GM23338 (cell line): ENCODE results near the gene TRHDE. TPM values are rescaled to one million over a fixed set of nuclear protein-coding genes. Genes with fewer than 3 reads are reported as not detected.

Experiments used
- ATAC-seq: fragments of 200-7000 bp; cut with Tn5 transposase; 3 replicates; pipeline ENCODE4 v1.9.1; 2020
- DNase-seq: peaks from one replicate; pipeline ENCODE4 v3.0.0-alpha.2; 2015; ENCODE audit warnings: low spot score
- H2AFZ ChIP-seq: fragments of 200-600 bp; sonication (generic); 2 replicates; pipeline ENCODE4 v1.8.0; 2016; ENCODE audit warnings: antibody characterized with exemption, mild to moderate bottlenecking, moderate library complexity
- H3F3A ChIP-seq: fragments of 200-600 bp; sonication (generic); replicated peaks from 2 replicates; pipeline ENCODE4 v1.8.0; 2017; ENCODE audit warnings: antibody characterized with exemption, mixed run types, low read depth
- H3K27ac ChIP-seq: fragments of 200-600 bp; sonication (generic); 2 replicates; pipeline ENCODE4 v1.6.1; 2016; ENCODE audit warnings: low read depth
- H3K27me3 ChIP-seq: fragments of 200-600 bp; sonication (generic); 2 replicates; pipeline ENCODE4 v1.8.0; 2016; ENCODE audit warnings: mild to moderate bottlenecking, mixed run types, moderate library complexity; ENCODE audit not compliant: insufficient read depth
- H3K36me3 ChIP-seq: fragments of 200-600 bp; sonication (generic); 2 replicates; pipeline ENCODE4 v1.8.0; 2016; ENCODE audit warnings: mild to moderate bottlenecking; ENCODE audit not compliant: insufficient read depth
- H3K4me1 ChIP-seq: fragments of 200-600 bp; sonication (generic); 2 replicates; pipeline ENCODE4 v1.8.0; 2016; ENCODE audit warnings: mild to moderate bottlenecking, moderate library complexity; ENCODE audit not compliant: insufficient read depth
- H3K4me2 ChIP-seq: fragments of 200-600 bp; sonication (generic); 2 replicates; pipeline ENCODE4 v1.7.1; 2017; ENCODE audit warnings: mixed run types
- H3K4me3 ChIP-seq: fragments of 200-600 bp; sonication (generic); 2 replicates; pipeline ENCODE4 v1.6.1; 2016; ENCODE audit warnings: mixed run types
- H3K79me2 ChIP-seq: fragments of 200-600 bp; sonication (generic); replicated peaks from 2 replicates; pipeline ENCODE4 v1.8.0; 2017; ENCODE audit warnings: mild to moderate bottlenecking; ENCODE audit not compliant: insufficient read depth
- H3K9me2 ChIP-seq: fragments of 200-600 bp; sonication (generic); 2 replicates; pipeline ENCODE4 v1.8.0; 2017; ENCODE audit not compliant: insufficient read depth
- H4K20me1 ChIP-seq: fragments of 200-600 bp; sonication (generic); replicated peaks from 2 replicates; pipeline ENCODE4 v1.8.0; 2017; ENCODE audit warnings: mild to moderate bottlenecking; ENCODE audit not compliant: insufficient read depth
- H3K27ac Mint-ChIP-seq: 2 replicates; pipeline ENCODE4 v1.8.0; 2020; ENCODE audit warnings: inconsistent platforms, mild to moderate bottlenecking, moderate library complexity, mixed read lengths
- H3K27me3 Mint-ChIP-seq: 3 replicates; pipeline ENCODE4 v1.8.0; 2022; ENCODE audit warnings: low read depth, mild to moderate bottlenecking, moderate library complexity, mixed read lengths, inconsistent platforms; ENCODE audit not compliant: insufficient read depth, poor library complexity
- H3K36me3 Mint-ChIP-seq: 3 replicates; pipeline ENCODE4 v1.8.0; 2021; ENCODE audit warnings: low read depth, mild to moderate bottlenecking, inconsistent platforms, moderate library complexity, mixed read lengths
- H3K4me1 Mint-ChIP-seq: 3 replicates; pipeline ENCODE4 v1.8.0; 2020; ENCODE audit warnings: mild to moderate bottlenecking, inconsistent platforms, mixed read lengths
- H3K4me3 Mint-ChIP-seq: 3 replicates; pipeline ENCODE4 v1.8.0; 2021; ENCODE audit warnings: moderate library complexity, mild to moderate bottlenecking, inconsistent platforms, mixed read lengths
- H3K9me3 Mint-ChIP-seq: 3 replicates; pipeline ENCODE4 v1.8.0; 2020; ENCODE audit warnings: moderate library complexity, mild to moderate bottlenecking, inconsistent platforms, mixed read lengths
- CREB1 ChIP-seq: fragments of 250-450 bp; sonication (Bioruptor Pico); IDR thresholded peaks from 2 replicates; pipeline ENCODE4 v1.5.0; 2020; ENCODE audit warnings: low read depth, mild to moderate bottlenecking, moderate library complexity
- EZH2 ChIP-seq: fragments of 200-600 bp; sonication (generic); IDR thresholded peaks from one replicate; pipeline ENCODE4 v1.8.0; 2017; ENCODE audit warnings: antibody characterized with exemption, mild to moderate bottlenecking, low read depth; ENCODE audit not compliant: unreplicated experiment
- EZH2phosphoT487 ChIP-seq: fragments of 200-600 bp; sonication (generic); IDR thresholded peaks from one replicate; pipeline ENCODE4 v1.8.1; 2018; ENCODE audit warnings: antibody characterized with exemption; ENCODE audit not compliant: unreplicated experiment
- POLR2AphosphoS5 ChIP-seq: IDR thresholded peaks from 2 replicates; pipeline ENCODE4 v1.6.1; 2016; ENCODE audit warnings: antibody characterized with exemption, low read depth
- ZNF462 ChIP-seq: fragments of 250-450 bp; sonication (Bioruptor Pico); IDR thresholded peaks from 2 replicates; pipeline ENCODE4 v1.5.0; 2020; ENCODE audit warnings: mild to moderate bottlenecking, moderate library complexity
- polyA plus RNA-seq: library from polyadenylated mRNA; unstranded; fragments of >200 nt; fragmentation: Nextera tagmentation; extraction: Ambion mirVana; gene quantifications from 2 replicates; pipeline ENCODE4 v1.2.1, GENCODE V29; 2016
- total RNA-seq: library from RNA; depleted of rRNA; stranded (reverse); fragments of >200 nt; shearing (Covaris generic); gene quantifications from 2 replicates; pipeline ENCODE4 v1.2.3, GENCODE V29; 2014
- TF ChIP-seq, protein P1 (sequence below): IDR thresholded peaks from one replicate; pipeline ENCODE4 v1.6.1; 2018; ENCODE audit warnings: antibody characterized with exemption; ENCODE audit not compliant: unreplicated experiment

The TRHDE gene
- total and polyA plus RNA-seq, 2 experiments from 2014 or later, result 1.3 to 7.7 TPM

- TF ChIP-seq ZNF462 (CRISPR knock-in tag), result no peak
- TF ChIP-seq, protein P1, sequence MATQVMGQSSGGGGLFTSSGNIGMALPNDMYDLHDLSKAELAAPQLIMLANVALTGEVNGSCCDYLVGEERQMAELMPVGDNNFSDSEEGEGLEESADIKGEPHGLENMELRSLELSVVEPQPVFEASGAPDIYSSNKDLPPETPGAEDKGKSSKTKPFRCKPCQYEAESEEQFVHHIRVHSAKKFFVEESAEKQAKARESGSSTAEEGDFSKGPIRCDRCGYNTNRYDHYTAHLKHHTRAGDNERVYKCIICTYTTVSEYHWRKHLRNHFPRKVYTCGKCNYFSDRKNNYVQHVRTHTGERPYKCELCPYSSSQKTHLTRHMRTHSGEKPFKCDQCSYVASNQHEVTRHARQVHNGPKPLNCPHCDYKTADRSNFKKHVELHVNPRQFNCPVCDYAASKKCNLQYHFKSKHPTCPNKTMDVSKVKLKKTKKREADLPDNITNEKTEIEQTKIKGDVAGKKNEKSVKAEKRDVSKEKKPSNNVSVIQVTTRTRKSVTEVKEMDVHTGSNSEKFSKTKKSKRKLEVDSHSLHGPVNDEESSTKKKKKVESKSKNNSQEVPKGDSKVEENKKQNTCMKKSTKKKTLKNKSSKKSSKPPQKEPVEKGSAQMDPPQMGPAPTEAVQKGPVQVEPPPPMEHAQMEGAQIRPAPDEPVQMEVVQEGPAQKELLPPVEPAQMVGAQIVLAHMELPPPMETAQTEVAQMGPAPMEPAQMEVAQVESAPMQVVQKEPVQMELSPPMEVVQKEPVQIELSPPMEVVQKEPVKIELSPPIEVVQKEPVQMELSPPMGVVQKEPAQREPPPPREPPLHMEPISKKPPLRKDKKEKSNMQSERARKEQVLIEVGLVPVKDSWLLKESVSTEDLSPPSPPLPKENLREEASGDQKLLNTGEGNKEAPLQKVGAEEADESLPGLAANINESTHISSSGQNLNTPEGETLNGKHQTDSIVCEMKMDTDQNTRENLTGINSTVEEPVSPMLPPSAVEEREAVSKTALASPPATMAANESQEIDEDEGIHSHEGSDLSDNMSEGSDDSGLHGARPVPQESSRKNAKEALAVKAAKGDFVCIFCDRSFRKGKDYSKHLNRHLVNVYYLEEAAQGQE, result no peak
Measured at GRCh38 chr12:72432037-72432604, 160.0 kb downstream of the TRHDE start (continued).

- no peaks in the 10 kb centered on the region for H3K9me2 ChIP-seq
- H3K36me3 ChIP-seq, result no peaks in the 10 kb centered on the region
- Mint-ChIP-seq H3K27ac (no peak overlapping the region), H3K4me1 (no peaks in the 10 kb centered on the region; the same call in 2 of the 3 replicates), H3K4me3 (no peak overlapping the region), H3K27me3 (no peaks in the 10 kb centered on the region), H3K36me3 (no peaks in the 10 kb centered on the region; the same call in 1 of the 3 replicates), H3K9me3 (peaks cover 3% of the 10 kb centered on the region; the same call in 2 of the 3 replicates)
- H3K4me1 ChIP-seq, result no peaks in the 10 kb centered on the region
- no peaks in the 10 kb centered on the region for H3F3A ChIP-seq
- H3K27me3 ChIP-seq, result no peaks in the 10 kb centered on the region
- H3K4me3 ChIP-seq, result no peak overlapping the region
- DNase-seq (no peak), ATAC-seq (no peak)
- TF ChIP-seq CREB1 (CRISPR knock-in tag) (no peak), POLR2AphosphoS5 (no peak), EZH2phosphoT487 (no peak), EZH2 (no peak)
- H2AFZ ChIP-seq, result no peak overlapping the region
- no peak overlapping the region for H3K27ac ChIP-seq
- no peaks in the 10 kb centered on the region for H4K20me1 ChIP-seq
- no peaks in the 10 kb centered on the region for H3K79me2 ChIP-seq
- H3K4me2 ChIP-seq, result no peak overlapping the region
Measured at GRCh38 chr12:72433298-72433697, 161.1 kb downstream of the TRHDE start.
